Epithelial cell of proximal tubule (primary cell): ENCODE data around the gene CUL2. TPM values are rescaled to one million over a fixed set of nuclear protein-coding genes. Genes with fewer than 3 reads are reported as not detected.

Experiments used
- DNase-seq: peaks from one replicate; pipeline ENCODE4 v3.0.0-alpha.2; 2011; ENCODE audit warnings: low read depth
- H3K4me3 ChIP-seq: 2 replicates; pipeline ENCODE4 v1.5.1; 2011; ENCODE audit warnings: low read depth, mild to moderate bottlenecking, low read length
- CTCF ChIP-seq: conservative IDR thresholded peaks from 2 replicates; pipeline ENCODE4 v1.5.1; 2012; ENCODE audit warnings: low read depth, mild to moderate bottlenecking, low read length
- total RNA-seq: library from RNA; depleted of rRNA; stranded (reverse); fragments of >200 nt; gene quantifications from 2 replicates; pipeline ENCODE4 v1.2.3, GENCODE V29; 2015

Gene CUL2
- total RNA-seq, 1 donor from 2014 or later = 24.8 TPM

DNA sequence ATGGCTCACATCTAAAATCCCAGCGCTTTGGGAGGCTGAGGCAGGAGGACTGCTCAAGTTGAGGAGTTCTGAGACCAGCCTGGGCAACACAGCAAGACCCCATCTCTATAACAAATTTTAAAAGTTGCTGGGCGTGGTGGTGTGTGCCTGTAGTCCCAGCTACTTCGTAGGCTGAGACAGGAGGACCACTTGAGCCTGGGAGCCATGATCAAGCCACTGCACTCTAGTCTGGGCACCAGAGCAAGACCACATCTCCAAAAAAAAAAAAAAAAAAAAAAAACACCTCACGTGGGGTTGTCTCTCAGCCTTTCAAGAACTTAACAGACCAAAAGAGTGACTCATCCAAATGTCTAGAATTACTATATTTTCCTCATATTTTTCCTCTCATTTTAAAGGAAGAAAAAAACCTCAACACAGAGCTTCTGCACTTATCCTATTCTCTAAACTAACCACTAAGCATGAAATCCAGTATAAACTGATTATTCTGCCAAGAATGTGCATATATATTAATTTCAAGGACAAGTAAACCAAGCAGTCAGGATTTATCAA lies 46.3 kb downstream of the CUL2 start:
- TF ChIP-seq CTCF = no peak
- DNase-seq = no peak
- no peak overlapping the region for H3K4me3 ChIP-seq

- no peak overlapping the region for H3K4me3 ChIP-seq
- TF ChIP-seq CTCF = no peak
- no peak for DNase-seq
These were observed 47.4 kb downstream of the CUL2 start for GRCh38 chr10:35042783-35043182.

DNA sequence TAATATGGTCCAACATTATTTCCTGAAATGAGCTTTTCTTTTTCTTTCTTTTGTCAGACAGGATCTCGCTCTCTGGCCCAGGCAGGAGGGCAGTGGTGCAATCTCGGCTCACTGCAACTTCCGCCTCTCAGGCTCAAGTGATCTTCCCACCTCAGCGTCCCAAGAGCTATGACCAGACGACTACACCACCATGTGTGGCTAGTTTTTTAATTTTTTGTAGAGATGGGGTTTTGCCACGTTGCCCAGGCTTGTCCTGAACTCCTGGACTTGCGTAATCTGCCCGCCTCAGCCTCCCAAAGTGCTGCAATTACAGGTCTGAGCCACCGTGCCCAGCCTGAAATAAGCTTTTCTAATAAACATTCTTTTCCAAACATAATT lies 48.6 kb downstream of the CUL2 start:
- no peak overlapping the region for H3K4me3 ChIP-seq
- TF ChIP-seq CTCF = no peak
- no peak for DNase-seq

DNA sequence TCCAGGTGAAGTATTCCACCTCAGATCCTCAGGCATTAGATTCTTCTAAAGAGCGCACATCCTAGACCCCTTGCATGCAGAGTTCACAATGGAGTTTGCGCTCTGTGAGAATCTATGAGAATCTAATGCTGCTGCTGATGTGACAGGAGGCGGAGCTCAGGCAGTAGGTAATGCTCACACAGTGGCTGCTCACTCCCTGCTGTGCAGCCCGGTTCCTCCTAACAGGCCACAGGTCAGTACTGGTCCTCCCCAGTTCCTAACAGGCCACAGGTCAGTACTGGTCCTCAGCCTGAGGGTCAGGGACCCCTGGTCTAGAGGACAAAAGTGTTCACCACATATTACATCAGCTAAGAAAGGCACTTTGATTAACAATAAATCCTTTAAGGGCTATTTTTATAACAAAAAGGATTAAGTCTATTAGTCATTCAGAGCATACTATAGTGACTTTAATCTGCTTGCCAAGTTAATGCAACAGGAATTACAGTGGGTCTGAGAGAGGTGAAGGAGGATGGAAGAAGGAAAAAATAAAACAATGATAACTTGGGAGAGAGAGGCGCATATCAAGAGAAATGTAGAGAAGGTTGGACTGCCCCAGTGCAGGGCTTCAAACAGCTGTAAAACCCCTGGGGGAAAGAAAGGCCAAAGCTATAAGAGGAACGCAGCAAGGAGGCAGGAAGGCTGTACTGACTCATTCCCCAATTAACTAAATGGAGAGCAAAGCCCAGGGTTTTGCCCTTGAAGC lies 49.2 kb downstream of the CUL2 start:
- no peak for DNase-seq
- no peak overlapping the region for H3K4me3 ChIP-seq
- no peak for TF ChIP-seq CTCF

DNA sequence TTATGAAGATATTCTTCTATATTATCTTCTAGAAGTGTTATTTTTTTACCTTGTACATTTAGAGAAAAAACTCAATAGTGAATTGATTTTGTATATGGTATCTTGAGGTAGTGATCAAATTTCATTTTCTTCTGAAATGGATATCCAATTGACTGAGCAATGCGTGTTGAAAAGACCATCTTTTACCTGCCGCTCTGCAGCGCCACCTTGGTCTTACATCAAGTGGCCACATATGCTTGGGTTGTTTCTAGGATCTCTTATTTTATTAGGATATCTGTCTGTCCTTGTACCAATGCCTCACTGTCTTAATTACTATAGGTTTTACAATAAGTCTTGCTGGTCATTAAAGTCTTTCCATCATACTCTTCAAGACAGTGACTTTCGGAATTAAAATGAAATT lies 53.0 kb downstream of the CUL2 start:
- no peak overlapping the region for H3K4me3 ChIP-seq
- DNase-seq = no peak
- no peak for TF ChIP-seq CTCF

DNA sequence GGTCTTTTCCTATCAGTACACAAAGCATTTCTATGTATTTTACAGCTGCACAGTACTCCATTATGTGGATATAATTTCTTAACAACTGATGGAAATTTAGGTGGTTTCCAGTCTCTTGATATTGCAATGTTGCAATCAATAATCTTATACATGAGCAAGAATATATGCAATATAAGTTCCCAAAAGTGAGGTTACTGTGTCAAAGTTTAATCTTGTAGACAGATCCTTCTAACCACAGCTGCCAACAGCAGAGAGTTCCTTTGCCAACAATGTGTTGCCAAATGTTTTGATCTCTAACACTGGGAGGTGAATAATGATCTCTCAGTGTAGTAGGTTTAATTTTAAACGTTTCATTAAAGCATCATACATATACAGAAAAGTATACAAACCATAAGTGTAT lies 54.5 kb downstream of the CUL2 start:
- DNase-seq = no peak
- TF ChIP-seq CTCF = no peak
- no peak overlapping the region for H3K4me3 ChIP-seq

- TF ChIP-seq CTCF = no peak
- DNase-seq = no peak
- H3K4me3 ChIP-seq = no peak overlapping the region
These were observed 62.6 kb downstream of the CUL2 start for GRCh38 chr10:35027567-35027966.
